ENCODE data around the gene UBE2QL1. TPM values are rescaled to one million over a fixed set of nuclear protein-coding genes. Genes with fewer than 3 reads are reported as not detected.

Gene UBE2QL1
- total RNA-seq, 1 experiment from 2014 or later = 0.11 TPM

GRCh38 chr5:6401410-6401809, 47.2 kb upstream of the UBE2QL1 start:
- Histone ChIP-seq H3K27me3 (ENCODE audit: insufficient read depth, low read length) (no peaks in the 10 kb centered on the region), H3K4me1 (ENCODE audit: insufficient read depth, low read length) (no peaks in the 10 kb centered on the region), H3K79me2 (ENCODE audit: insufficient read depth, low read length) (no peaks in the 10 kb centered on the region), H3K56ac (ENCODE audit: insufficient read length, low read depth, low read length) (no peak overlapping the region), H3K9ac (ENCODE audit: extremely low read depth, insufficient read length, low read length) (no peak overlapping the region), H3K18ac (ENCODE audit: insufficient read length, low read depth, low read length) (no peak overlapping the region), H2BK12ac (ENCODE audit: insufficient read length, low read depth, low read length) (no peak overlapping the region), H3K4me2 (ENCODE audit: insufficient read depth, insufficient read length, low read length) (no peak overlapping the region), H3K27ac (ENCODE audit: insufficient read length, low read depth, low read length) (no peak overlapping the region), H2AFZ (ENCODE audit: low read length) (no peak overlapping the region), H4K20me1 (ENCODE audit: control insufficient read depth, insufficient read depth, insufficient read length) (no peaks in the 10 kb centered on the region), H2BK15ac (ENCODE audit: low read depth, low read length) (no peak overlapping the region), H3K4ac (ENCODE audit: low read depth, low read length) (no peak overlapping the region), H3K9me3 (ENCODE audit: control insufficient read depth, low read depth, low read length) (no peaks in the 10 kb centered on the region), H3K23ac (ENCODE audit: insufficient read length, low read depth, low read length) (no peak overlapping the region), H3K23me2 (ENCODE audit: insufficient read length, low read depth, low read length, poor library complexity, severe bottlenecking) (no peaks in the 10 kb centered on the region), H3K14ac (ENCODE audit: insufficient read depth, low read length) (no peak overlapping the region), H2BK5ac (ENCODE audit: insufficient read length, low read length) (no peak overlapping the region), H3K79me1 (ENCODE audit: insufficient read depth, low read depth, low read length, poor library complexity, severe bottlenecking) (no peaks in the 10 kb centered on the region), H4K5ac (ENCODE audit: insufficient read length, low read depth, low read length) (no peak overlapping the region), H4K8ac (replicated peaks; ENCODE audit: insufficient read length, low read depth, low read length) (no peak overlapping the region), H2BK120ac (ENCODE audit: low read depth, low read length, poor library complexity, severe bottlenecking) (no peak overlapping the region), H3T11ph (ENCODE audit: low read length) (no peak overlapping the region), H2BK20ac (ENCODE audit: low read depth, low read length, poor library complexity, severe bottlenecking) (no peak overlapping the region), H4K91ac (ENCODE audit: insufficient read length, low read depth, low read length) (no peak overlapping the region), H2AK5ac (ENCODE audit: insufficient read length, low read length) (no peak overlapping the region)
- H3K27me3 Mint-ChIP-seq (ENCODE audit: low read depth) = peaks cover 11% of the 10 kb centered on the region
- H3K36me3 Mint-ChIP-seq (ENCODE audit: insufficient read depth in 1 of 3, low read depth in 3 of 3) = no peaks in the 10 kb centered on the region
- TF ChIP-seq, protein P1, sequence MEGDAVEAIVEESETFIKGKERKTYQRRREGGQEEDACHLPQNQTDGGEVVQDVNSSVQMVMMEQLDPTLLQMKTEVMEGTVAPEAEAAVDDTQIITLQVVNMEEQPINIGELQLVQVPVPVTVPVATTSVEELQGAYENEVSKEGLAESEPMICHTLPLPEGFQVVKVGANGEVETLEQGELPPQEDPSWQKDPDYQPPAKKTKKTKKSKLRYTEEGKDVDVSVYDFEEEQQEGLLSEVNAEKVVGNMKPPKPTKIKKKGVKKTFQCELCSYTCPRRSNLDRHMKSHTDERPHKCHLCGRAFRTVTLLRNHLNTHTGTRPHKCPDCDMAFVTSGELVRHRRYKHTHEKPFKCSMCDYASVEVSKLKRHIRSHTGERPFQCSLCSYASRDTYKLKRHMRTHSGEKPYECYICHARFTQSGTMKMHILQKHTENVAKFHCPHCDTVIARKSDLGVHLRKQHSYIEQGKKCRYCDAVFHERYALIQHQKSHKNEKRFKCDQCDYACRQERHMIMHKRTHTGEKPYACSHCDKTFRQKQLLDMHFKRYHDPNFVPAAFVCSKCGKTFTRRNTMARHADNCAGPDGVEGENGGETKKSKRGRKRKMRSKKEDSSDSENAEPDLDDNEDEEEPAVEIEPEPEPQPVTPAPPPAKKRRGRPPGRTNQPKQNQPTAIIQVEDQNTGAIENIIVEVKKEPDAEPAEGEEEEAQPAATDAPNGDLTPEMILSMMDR (conservative IDR thresholded peaks at IDR 0.05) = no peak
- no peak overlapping the region for H3K4me3 Mint-ChIP-seq
- no peaks in the 10 kb centered on the region for H3K4me1 Mint-ChIP-seq
- H3K9me3 Mint-ChIP-seq = peaks cover 2 to 3% of the 10 kb centered on the region in 2 experiments; a peak in 3 of 5 replicates
- no peak for DNase-seq
- no peak overlapping the region for H3K27ac Mint-ChIP-seq
- no CpG with 5 or more reads among the region's 2 CpGs for WGBS (ENCODE audit: extremely low coverage, insufficient read length, low lambda C conversion rate)
